ENCODE results near the gene TEX101.

GRCh38 chr19:43416951-43417623, 2.4 kb downstream of the TEX101 start:
- TF ChIP-seq CTCF (IDR thresholded peaks at IDR 0.05) (no peak), POLR2A (IDR thresholded peaks at IDR 0.05) (no peak), POLR2AphosphoS5 (IDR thresholded peaks at IDR 0.05) (no peak)
